ENCODE data around the gene SCCPDH. TPM values are rescaled to one million over a fixed set of nuclear protein-coding genes. Genes with fewer than 3 reads are reported as not detected.
A peak's percentile ranks its signal among the peaks of the same experiment; 100 is the strongest.
"Not testable (repeated sequence)": the region's sequence is repeated elsewhere in the genome, so short reads cannot be mapped to it uniquely, and the experiment has no call there.

Gene SCCPDH
- polyA plus RNA-seq, 6 donors from 2014 or later, result 5.6 to 13.4 (median 10.7) TPM

DNA sequence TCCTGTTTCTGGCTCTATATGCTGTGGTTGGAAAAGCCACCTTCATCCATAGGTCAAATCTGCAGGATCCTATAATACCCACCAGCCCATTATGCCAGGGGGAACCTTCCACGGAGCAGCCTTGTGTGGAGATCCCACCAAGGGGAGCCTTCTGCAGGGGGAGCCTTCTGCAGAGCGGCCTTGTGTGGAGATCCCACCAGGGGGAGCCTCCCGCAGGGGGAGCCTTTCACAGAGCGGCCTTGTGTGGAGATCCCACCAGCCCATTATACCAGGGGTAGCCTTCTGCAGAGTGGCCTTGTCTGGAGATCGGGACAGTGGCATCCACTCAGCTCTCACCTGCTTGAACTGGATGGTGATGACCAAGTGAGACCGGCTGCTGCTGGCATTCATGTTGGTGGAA, 85.3 kb downstream of the SCCPDH start:
- Mint-ChIP-seq H3K36me3 (no peaks in the 10 kb centered on the region), H3K4me1 (no peaks in the 10 kb centered on the region), H3K9me3 (no peaks in the 10 kb centered on the region), H3K27me3 (peaks cover 0 to 9% (median 0%) of the 10 kb centered on the region in 3 donors), H3K27ac (no peak overlapping the region), H3K4me3 (no peak overlapping the region)
- DNase-seq (no peak), ATAC-seq (ENCODE audit: low read depth in 2 of 2) (no peak)

- Mint-ChIP-seq H3K36me3 (no peaks in the 10 kb centered on the region), H3K4me3 (no peak overlapping the region), H3K4me1 (peaks cover 0 to 8% (median 0%) of the 10 kb centered on the region in 3 donors), H3K27ac (no peak overlapping the region), H3K27me3 (peaks cover 3 to 26% (median 9%) of the 10 kb centered on the region in 3 donors), H3K9me3 (no peaks in the 10 kb centered on the region)
- ATAC-seq (ENCODE audit: low read depth in 2 of 2) (no peak), DNase-seq (no peak)
Observed at GRCh38 chr1:246811985-246812384, 87.8 kb downstream of the SCCPDH start.

DNA sequence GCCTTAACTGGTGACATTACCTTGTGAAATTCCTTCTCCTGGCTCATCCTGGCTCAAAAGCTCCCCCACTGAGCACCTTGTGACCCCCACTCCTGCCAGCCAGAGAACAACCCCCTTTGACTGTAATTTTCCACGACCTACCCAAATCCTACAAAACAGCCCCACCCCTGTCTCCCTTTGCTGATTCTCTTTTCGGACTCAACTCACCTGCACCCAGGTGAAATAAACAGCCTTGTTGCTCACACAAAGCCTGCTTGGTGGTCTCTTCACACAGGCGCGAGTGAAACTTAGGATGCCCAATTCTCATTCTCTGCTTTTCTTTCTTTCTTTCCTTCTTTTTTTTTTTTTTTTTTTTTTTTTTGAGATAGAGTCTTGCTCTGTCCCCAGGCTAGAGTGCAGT, 89.1 kb downstream of the SCCPDH start:
- Mint-ChIP-seq H3K27me3 (peaks cover 3 to 26% (median 9%) of the 10 kb centered on the region in 3 donors), H3K4me1 (peaks cover 0 to 10% (median 0%) of the 10 kb centered on the region in 3 donors)
- H3K36me3 Mint-ChIP-seq; ATAC-seq (ENCODE audit: low read depth in 2 of 2); H3K9me3 Mint-ChIP-seq; DNase-seq; H3K27ac Mint-ChIP-seq; H3K4me3 Mint-ChIP-seq: not testable (repeated sequence)

DNA sequence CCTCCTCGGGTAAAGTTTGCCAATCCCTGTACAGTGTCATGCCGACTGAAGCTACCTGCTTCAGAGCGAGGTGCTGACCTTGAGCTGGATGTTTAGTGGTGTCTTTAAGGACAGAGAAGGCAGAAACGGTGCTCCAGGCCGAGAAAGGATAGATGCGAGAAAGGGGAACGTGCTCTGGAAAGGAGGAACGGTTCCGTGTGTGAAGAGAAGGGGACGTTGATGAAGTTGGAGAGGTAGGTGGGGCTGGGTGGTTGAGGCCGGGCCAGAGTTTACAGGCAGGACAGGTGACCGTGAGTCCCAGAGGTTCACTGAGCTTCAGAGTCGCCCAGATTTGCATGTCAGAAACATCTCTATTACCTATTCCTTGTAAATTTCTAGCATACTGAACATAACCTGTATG, 90.7 kb downstream of the SCCPDH start:
- no peaks in the 10 kb centered on the region for H3K36me3 Mint-ChIP-seq
- H3K27me3 Mint-ChIP-seq, result peaks cover 3 to 26% (median 9%) of the 10 kb centered on the region in 3 donors
- H3K9me3 Mint-ChIP-seq, result no peaks in the 10 kb centered on the region
- DNase-seq (no peak), ATAC-seq (ENCODE audit: low read depth in 2 of 2) (no peak)
- no peak overlapping the region for H3K4me3 Mint-ChIP-seq
- H3K4me1 Mint-ChIP-seq, result peaks cover 0 to 10% (median 0%) of the 10 kb centered on the region in 3 donors
- peak overlapping the region in 1 of 6 donors; percentile 12 for H3K27ac Mint-ChIP-seq

DNA sequence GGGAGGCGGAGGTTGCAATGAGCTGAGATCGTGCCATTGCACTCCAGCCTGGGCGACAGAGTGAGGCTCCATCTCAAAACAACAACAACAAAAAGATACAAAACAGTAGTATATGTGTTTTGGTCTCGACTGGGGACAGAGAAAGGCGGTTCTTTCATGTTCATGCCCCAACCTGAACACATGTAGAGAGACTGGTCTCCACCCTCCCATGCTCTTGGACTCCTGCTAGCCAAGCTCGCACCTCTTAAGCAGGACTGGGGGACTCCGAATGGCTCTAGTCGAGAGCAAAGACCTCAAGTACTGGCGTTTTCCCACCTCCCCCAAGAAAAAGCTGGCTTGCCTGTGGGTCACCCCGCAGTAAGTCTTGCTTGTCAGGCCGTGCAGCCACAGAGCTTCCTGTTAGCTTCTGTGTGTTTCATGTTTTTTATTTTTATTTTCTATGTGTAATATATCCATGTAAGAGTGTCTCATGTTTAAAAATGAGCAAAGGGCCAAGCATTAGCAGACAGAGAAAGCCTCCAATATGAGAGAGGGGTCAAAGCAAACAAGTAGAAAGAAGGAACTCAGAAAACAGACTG, 91.6 kb downstream of the SCCPDH start:
- H3K9me3 Mint-ChIP-seq, result no peaks in the 10 kb centered on the region
- H3K27me3 Mint-ChIP-seq, result peaks cover 3 to 26% (median 14%) of the 10 kb centered on the region in 3 donors
- ATAC-seq (ENCODE audit: low read depth in 2 of 2), result no peak
- H3K27ac Mint-ChIP-seq, result peak overlapping the region in 2 of 6 donors; percentile 17 to 63
- peaks cover 0 to 10% (median 0%) of the 10 kb centered on the region in 3 donors for H3K4me1 Mint-ChIP-seq
- no peak overlapping the region for H3K4me3 Mint-ChIP-seq
- H3K36me3 Mint-ChIP-seq, result no peaks in the 10 kb centered on the region
- DNase-seq, result no peak

Other genes with a start within 250 kb of the SCCPDH start
- 10 to 100 TPM; 15.8 to 27.3 (median 19.5) TPM for gene SMYD3, start 217.1 kb upstream of the SCCPDH start, polyA plus RNA-seq (ENCODE audit: low read depth in 6 of 6)
- 10 to 100 TPM; 19.2 to 24.0 (median 22.6) TPM for gene TFB2M, start 158.1 kb upstream of the SCCPDH start, polyA plus RNA-seq (ENCODE audit: low read depth in 6 of 6)
- gene CNST, start 158.0 kb upstream of the SCCPDH start, polyA plus RNA-seq (ENCODE audit: low read depth in 6 of 6), result 10 to 100 TPM; 24.1 to 61.5 (median 45.4) TPM
- 10 to 100 TPM in 4 of 6 donors, 1 to 10 TPM in 2; 6.5 to 20.1 (median 11.1) TPM for gene AHCTF1, start 207.5 kb downstream of the SCCPDH start, polyA plus RNA-seq (ENCODE audit: low read depth in 6 of 6)